DOHH2 (cell line): ENCODE results near the gene BABAM2.

Experiments
- H3F3A ChIP-seq: fragments of 200-600 bp; sonication (generic), shearing (Covaris generic); 2 replicates; pipeline ENCODE4 v1.6.0; 2016; ENCODE audit warnings: antibody characterized with exemption, mild to moderate bottlenecking; ENCODE audit not compliant: control insufficient read depth, insufficient read depth
- H3K27ac ChIP-seq: fragments of 200-600 bp; sonication (generic); 2 replicates; pipeline ENCODE4 v1.5.1; 2014; ENCODE audit warnings: low read depth, mild to moderate bottlenecking, low read length, moderate library complexity
- H3K27me3 ChIP-seq: fragments of 200-600 bp; sonication (generic); 2 replicates; pipeline ENCODE4 v1.6.1; 2014; ENCODE audit warnings: mild to moderate bottlenecking, low read length, mixed read lengths; ENCODE audit not compliant: control insufficient read depth
- H3K36me3 ChIP-seq: fragments of 200-600 bp; sonication (generic); 2 replicates; pipeline ENCODE4 v1.6.1; 2014; ENCODE audit warnings: mild to moderate bottlenecking, low read length, moderate library complexity, mixed read lengths; ENCODE audit not compliant: control insufficient read depth
- H3K4me1 ChIP-seq: fragments of 200-600 bp; sonication (generic); 2 replicates; pipeline ENCODE4 v1.6.1; 2014; ENCODE audit warnings: mild to moderate bottlenecking, low read length, mixed read lengths; ENCODE audit not compliant: control insufficient read depth
- H3K4me2 ChIP-seq: fragments of 200-600 bp; sonication (generic); 2 replicates; pipeline ENCODE4 v1.6.0; 2014; ENCODE audit warnings: mild to moderate bottlenecking, low read length, moderate library complexity
- H3K4me3 ChIP-seq: fragments of 200-600 bp; sonication (generic); 2 replicates; pipeline ENCODE4 v1.5.1; 2014; ENCODE audit warnings: mild to moderate bottlenecking, low read length, mixed read lengths
- H3K79me2 ChIP-seq: fragments of 200-600 bp; sonication (generic); 2 replicates; pipeline ENCODE4 v1.6.1; 2014; ENCODE audit warnings: mild to moderate bottlenecking, low read length, mixed read lengths; ENCODE audit not compliant: control insufficient read depth
- H3K9me2 ChIP-seq: fragments of 200-600 bp; sonication (generic); replicated peaks from 2 replicates; pipeline ENCODE4 v1.6.1; 2014; ENCODE audit warnings: mild to moderate bottlenecking, low read length, mixed read lengths; ENCODE audit not compliant: control insufficient read depth
- H3K9me3 ChIP-seq: fragments of 200-600 bp; sonication (generic); 2 replicates; pipeline ENCODE4 v1.6.1; 2014; ENCODE audit warnings: antibody characterized with exemption, low read length, mixed read lengths; ENCODE audit not compliant: control insufficient read depth, insufficient read depth
- H4K20me1 ChIP-seq: fragments of 200-600 bp; sonication (generic); 2 replicates; pipeline ENCODE4 v1.6.0; 2014; ENCODE audit warnings: low read depth, mild to moderate bottlenecking, antibody characterized with exemption, low read length, moderate library complexity; ENCODE audit not compliant: control insufficient read depth, insufficient read depth
- EZH2phosphoT487 ChIP-seq: fragments of 200-600 bp; sonication (generic); IDR thresholded peaks from 2 replicates; pipeline ENCODE4 v1.6.1; 2017; ENCODE audit warnings: borderline replicate concordance, mild to moderate bottlenecking, antibody characterized with exemption, low read length, moderate library complexity, mixed read lengths
- TF ChIP-seq, protein P1 (sequence below): fragments of 200-600 bp; sonication (generic); IDR thresholded peaks from one replicate; pipeline ENCODE4 v1.5.1; 2014; ENCODE audit warnings: antibody characterized with exemption, mild to moderate bottlenecking, low read depth, low read length; ENCODE audit not compliant: poor library complexity, severe bottlenecking

Gene BABAM2

DNA sequence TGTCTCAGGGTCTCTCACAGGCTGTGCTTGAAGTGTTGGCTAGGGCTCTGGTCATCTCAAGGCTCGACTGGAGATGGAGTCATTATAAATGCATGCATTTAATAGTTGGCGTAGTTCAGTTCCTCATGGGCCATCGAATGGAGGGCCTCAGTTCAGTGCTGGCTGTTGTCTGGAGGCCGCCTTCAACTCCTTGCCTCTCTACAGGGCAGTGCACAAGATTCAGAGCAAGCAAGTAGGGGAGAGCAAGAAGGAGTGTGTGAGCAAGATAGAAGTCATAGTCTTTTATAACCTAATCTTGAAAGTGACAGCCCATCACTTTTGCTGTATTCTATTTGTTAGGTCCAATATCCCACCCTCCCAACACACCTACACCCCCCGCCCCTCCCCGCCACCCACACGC lies 137.5 kb downstream of the BABAM2 start:
- H4K20me1 ChIP-seq: no peaks in the 10 kb centered on the region
- no peaks in the 10 kb centered on the region for H3K9me3 ChIP-seq
- no peaks in the 10 kb centered on the region for H3F3A ChIP-seq
- no peaks in the 10 kb centered on the region for H3K27me3 ChIP-seq
- H3K79me2 ChIP-seq: no peaks in the 10 kb centered on the region
- no peak overlapping the region for H3K4me2 ChIP-seq
- no peaks in the 10 kb centered on the region; the same call in 1 of the 2 replicates for H3K36me3 ChIP-seq
- H3K27ac ChIP-seq: no peak overlapping the region
- TF ChIP-seq, protein P1, sequence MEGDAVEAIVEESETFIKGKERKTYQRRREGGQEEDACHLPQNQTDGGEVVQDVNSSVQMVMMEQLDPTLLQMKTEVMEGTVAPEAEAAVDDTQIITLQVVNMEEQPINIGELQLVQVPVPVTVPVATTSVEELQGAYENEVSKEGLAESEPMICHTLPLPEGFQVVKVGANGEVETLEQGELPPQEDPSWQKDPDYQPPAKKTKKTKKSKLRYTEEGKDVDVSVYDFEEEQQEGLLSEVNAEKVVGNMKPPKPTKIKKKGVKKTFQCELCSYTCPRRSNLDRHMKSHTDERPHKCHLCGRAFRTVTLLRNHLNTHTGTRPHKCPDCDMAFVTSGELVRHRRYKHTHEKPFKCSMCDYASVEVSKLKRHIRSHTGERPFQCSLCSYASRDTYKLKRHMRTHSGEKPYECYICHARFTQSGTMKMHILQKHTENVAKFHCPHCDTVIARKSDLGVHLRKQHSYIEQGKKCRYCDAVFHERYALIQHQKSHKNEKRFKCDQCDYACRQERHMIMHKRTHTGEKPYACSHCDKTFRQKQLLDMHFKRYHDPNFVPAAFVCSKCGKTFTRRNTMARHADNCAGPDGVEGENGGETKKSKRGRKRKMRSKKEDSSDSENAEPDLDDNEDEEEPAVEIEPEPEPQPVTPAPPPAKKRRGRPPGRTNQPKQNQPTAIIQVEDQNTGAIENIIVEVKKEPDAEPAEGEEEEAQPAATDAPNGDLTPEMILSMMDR: no peak
- TF ChIP-seq EZH2phosphoT487: no peak
- no peak overlapping the region for H3K4me3 ChIP-seq
- no peaks in the 10 kb centered on the region for H3K9me2 ChIP-seq
- no peaks in the 10 kb centered on the region for H3K4me1 ChIP-seq

DNA sequence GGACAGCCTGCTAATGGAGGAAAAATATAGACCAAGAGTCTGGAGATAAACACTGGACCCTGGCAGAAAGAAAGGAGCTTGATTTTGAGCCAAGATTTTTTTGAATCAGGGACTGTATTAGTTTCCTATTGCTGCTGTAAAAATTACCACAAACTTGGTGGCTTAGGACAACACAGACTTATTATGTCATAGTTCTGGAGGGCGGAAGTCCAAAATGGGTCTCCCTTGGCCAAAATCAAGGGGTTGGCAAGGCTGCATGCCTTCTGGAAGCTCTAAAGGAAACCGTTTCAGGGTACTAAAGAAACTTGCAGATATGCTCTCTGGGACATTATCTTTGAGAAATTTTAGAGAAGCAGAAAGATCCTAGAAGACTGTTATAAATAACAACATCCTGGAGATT lies 140.1 kb downstream of the BABAM2 start:
- H3K79me2 ChIP-seq: no peaks in the 10 kb centered on the region
- H3K9me2 ChIP-seq: no peaks in the 10 kb centered on the region
- H3K4me3 ChIP-seq: no peak overlapping the region
- no peak overlapping the region for H3K4me2 ChIP-seq
- H3K9me3 ChIP-seq: no peaks in the 10 kb centered on the region
- H3K4me1 ChIP-seq: no peaks in the 10 kb centered on the region
- no peak for TF ChIP-seq EZH2phosphoT487
- TF ChIP-seq, protein P1: no peak
- H3F3A ChIP-seq: no peaks in the 10 kb centered on the region
- H4K20me1 ChIP-seq: no peaks in the 10 kb centered on the region
- H3K27ac ChIP-seq: no peak overlapping the region
- no peaks in the 10 kb centered on the region for H3K27me3 ChIP-seq
- H3K36me3 ChIP-seq: no peaks in the 10 kb centered on the region; the same call in 1 of the 2 replicates

DNA sequence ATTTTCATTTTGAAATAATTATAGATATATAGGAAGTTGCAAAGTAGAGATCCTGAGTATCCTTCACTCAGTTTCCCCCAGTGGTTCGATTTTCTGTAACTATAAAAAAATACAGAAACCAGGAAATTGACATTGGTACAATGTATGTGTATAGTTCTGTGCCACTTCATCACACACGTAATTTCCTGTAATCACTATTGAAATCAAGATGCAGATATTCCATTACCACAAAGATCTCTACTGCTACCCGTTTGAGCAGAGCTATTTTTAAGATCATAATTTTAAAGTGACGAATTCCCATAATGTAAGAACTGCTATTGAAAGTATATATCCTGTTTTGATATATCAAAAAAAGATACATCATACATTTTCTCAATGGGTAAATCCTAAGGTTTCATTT lies 142.3 kb downstream of the BABAM2 start:
- no peak overlapping the region for H3K4me3 ChIP-seq

More for the DNA sequence above, 142.3 kb downstream of the BABAM2 start:
- no peaks in the 10 kb centered on the region for H3F3A ChIP-seq
- H3K4me2 ChIP-seq: no peak overlapping the region
- no peaks in the 10 kb centered on the region for H3K79me2 ChIP-seq
- no peaks in the 10 kb centered on the region for H3K36me3 ChIP-seq
- no peak for TF ChIP-seq EZH2phosphoT487
- TF ChIP-seq, protein P1: no peak
- H3K9me3 ChIP-seq: no peaks in the 10 kb centered on the region
- no peak overlapping the region for H3K27ac ChIP-seq
- no peaks in the 10 kb centered on the region for H4K20me1 ChIP-seq
- H3K9me2 ChIP-seq: no peaks in the 10 kb centered on the region
- no peaks in the 10 kb centered on the region for H3K27me3 ChIP-seq
- H3K4me1 ChIP-seq: no peaks in the 10 kb centered on the region
